GM12801 (cell line): ENCODE results near the gene SBF2.

ENCODE experiments used
- TF ChIP-seq, protein P1 (sequence below): IDR thresholded peaks from one replicate; pipeline ENCODE4 v1.5.1; 2011; ENCODE audit warnings: control low read depth; ENCODE audit not compliant: insufficient read length; ENCODE audit errors: extremely low read depth

Gene SBF2

DNA sequence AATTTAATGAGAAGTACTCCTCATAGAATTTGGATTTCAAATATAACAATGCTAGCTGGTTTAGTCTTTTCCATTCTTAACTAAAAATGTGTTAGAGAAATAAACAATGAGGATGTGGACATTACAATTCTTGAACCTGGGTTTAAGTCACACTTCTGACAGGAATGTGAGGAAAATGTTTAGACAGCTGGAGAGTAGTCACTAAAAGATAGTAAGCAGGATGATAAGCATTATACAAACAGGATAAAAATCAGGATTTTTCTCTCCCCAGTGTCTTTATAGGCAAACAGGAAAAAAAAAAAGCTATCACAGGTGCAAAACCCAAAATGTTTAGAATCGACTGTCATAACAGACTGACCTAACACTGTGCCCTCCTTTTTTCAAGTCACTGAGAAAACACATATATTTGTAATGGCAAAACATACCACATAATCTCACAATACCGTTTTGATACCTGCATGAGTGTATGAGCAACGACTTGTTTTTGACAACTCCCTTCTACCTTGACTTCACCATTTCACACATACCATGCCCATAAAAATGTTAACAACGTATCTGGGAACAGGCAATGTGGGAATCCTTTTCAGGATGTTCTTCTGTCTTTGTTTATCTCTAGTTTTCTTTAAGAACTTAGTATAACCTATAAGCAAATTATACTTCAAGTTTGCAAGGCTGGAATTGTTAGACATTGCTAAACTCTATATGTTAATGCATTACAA lies 242.0 kb downstream of the SBF2 start:
- TF ChIP-seq, protein P1, sequence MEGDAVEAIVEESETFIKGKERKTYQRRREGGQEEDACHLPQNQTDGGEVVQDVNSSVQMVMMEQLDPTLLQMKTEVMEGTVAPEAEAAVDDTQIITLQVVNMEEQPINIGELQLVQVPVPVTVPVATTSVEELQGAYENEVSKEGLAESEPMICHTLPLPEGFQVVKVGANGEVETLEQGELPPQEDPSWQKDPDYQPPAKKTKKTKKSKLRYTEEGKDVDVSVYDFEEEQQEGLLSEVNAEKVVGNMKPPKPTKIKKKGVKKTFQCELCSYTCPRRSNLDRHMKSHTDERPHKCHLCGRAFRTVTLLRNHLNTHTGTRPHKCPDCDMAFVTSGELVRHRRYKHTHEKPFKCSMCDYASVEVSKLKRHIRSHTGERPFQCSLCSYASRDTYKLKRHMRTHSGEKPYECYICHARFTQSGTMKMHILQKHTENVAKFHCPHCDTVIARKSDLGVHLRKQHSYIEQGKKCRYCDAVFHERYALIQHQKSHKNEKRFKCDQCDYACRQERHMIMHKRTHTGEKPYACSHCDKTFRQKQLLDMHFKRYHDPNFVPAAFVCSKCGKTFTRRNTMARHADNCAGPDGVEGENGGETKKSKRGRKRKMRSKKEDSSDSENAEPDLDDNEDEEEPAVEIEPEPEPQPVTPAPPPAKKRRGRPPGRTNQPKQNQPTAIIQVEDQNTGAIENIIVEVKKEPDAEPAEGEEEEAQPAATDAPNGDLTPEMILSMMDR, result no peak

DNA sequence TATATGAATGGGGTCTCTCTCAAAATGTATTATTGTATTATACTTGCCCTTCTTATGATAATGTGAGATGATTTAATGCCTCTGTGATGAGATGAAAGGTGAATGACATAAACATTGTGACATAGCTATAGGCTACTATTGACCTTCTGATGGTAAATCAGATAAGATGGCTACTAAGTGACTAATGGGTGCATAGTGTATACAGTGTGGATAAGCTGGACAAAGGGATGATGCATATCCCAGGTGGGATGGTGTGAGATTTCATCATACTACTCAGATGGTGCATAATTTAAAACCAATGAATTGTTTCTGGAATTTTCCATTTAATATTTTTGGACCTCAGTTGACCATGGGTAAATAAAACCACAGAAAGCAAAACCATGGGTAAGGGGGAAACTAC lies 243.5 kb downstream of the SBF2 start:
- TF ChIP-seq, protein P1, result no peak

DNA sequence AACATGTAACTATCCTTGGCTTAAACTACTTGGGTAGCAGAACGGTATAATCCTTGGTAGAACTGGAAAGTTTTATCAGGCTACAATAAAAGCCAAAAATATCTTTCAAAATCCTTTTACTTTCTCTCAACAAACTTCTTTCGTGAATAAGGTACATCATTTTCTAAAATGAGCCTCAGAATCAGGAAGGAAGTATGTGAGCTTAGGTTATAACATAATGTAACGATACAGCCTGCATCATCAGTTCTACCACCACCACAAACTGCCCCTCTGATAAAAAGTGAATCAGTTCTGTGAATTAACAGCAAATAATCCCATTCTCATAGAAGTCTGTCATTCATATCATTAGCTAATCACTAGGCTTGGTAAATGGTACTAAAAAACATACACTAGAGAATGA lies 244.3 kb downstream of the SBF2 start:
- TF ChIP-seq, protein P1, result no peak

DNA sequence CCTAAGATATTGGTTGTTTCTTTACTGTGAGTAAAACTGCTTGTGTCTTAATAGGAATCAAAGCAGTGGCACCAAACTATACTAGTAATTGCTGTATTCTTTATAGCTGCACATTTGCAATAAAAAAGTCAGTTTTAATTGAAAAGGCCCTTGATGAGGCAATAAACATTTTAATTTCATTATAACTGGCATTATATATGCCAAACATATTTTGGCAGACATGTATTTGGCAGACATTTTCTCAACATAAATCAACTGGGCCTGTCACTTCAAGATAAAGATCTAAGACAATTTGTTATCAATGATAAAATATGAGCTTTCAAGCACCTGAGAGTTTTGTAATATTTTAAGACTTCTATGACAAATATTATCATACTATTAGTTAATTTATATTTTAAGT lies 245.7 kb downstream of the SBF2 start:
- TF ChIP-seq, protein P1, result no peak

DNA sequence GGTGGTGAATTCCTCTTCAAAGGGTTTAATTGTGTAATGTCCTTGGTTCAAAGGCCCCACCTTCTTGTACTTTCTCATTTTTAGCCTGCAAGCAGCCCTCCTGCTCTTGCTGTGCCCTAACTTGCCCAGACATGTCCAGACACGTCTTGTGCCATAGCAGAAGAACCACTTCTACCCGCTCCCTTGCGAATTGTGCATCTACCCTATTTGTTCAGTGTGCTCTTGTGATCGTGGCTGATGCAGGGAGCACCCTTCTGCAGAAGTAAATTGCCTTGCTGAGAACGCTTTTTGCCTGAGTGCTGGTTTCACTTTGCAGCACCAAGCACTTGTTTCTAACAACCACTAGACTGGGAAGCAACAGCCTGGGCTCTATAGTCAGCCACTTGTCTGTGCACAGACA lies 249.4 kb downstream of the SBF2 start:
- TF ChIP-seq, protein P1, result no peak

DNA sequence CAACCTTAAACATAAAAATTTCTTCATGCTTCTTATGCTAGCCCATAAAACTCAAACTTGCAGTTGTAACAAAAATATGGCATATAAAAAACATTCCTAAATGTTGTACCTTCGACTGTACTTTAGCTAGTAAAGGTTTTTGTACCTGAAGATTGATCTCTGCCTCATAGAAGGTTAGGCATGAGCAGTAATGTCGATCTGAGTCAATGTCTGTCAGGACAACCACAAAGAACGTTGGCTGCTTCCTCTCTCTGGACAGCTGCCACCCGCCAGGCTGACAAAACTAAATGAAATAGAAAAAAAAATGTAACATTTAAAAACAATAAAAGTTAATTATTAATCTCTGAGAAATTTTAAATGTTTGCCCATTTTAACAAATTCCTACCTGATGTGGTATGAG lies 251.3 kb downstream of the SBF2 start:
- TF ChIP-seq, protein P1, result no peak

DNA sequence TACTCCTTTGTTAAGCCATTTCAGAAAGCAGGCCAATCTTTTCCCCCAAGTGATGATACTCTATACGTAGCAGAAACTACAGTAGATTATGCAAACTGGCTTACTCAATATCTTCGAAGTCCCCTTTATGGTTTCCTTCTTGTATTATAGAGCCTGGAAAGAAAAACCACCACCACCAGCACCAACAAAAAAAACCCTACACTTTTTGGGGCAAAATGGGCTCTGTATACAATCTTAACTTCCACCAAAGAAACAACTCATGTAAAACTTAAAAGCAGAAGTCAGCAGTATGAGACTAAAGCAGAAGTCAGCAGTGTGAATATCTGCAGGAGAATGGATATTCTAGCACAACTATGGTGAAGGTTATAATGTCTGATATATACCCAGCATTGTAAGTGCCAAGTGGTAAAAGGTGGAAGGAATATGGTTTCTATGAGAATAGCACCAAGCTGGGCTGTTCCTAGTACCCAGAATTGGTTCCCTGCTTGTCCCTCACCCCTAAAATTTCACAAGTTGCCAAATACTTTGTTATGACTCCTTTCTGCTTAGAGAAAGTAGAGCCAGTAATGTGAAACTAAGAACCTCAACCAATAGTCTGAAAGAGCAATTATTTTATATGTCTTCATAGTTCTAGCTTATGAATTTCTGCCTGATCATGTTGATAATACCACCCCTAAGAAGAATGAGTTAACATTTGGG lies 252.1 kb downstream of the SBF2 start:
- TF ChIP-seq, protein P1, result no peak
